ENCODE measurements around the gene BBX. TPM values are rescaled to one million over a fixed set of nuclear protein-coding genes. Genes with fewer than 3 reads are reported as not detected.
A peak's percentile ranks its signal among the peaks of the same experiment; 100 is the strongest.

Gene BBX
- total and polyA plus RNA-seq, 2 experiments from 2014 or later: 52.4 to 60.8 TPM

- WGBS, 2 experiments (ENCODE audit: low coverage in 1 of 2, low lambda C conversion rate in 2 of 2, missing lambda C conversion rate in 2 of 2): 1 to 3% methylated on average over 47 to 63 of the region's 70 CpGs
- Histone ChIP-seq H3K36me3 (ENCODE audit: low read depth) (no peaks in the 10 kb centered on the region), H2AFZ (peak overlapping the region; percentile 98), H3K9me3 (ENCODE audit: low read depth) (no peaks in the 10 kb centered on the region), H3K27me3 (replicated peaks; ENCODE audit: insufficient read depth) (no peaks in the 10 kb centered on the region), H3K4me2 (ENCODE audit: unreplicated experiment) (peak overlapping the region; percentile 91), H3K9me2 (ENCODE audit: insufficient read depth) (no peaks in the 10 kb centered on the region), H3F3A (ENCODE audit: insufficient read depth) (peaks cover 6% of the 10 kb centered on the region; the same call in 1 of the 2 replicates), H3K27ac (peak overlapping the region; percentile 70), H3K79me2 (ENCODE audit: insufficient read depth) (peaks cover 38% of the 10 kb centered on the region), H3K9ac (peak overlapping the region; percentile 81), H3K4me1 (ENCODE audit: insufficient read depth) (peaks cover 5% of the 10 kb centered on the region), H4K20me1 (ENCODE audit: insufficient read depth) (no peaks in the 10 kb centered on the region), H3K4me3 (peak overlapping the region; percentile 98)
- no peak for TF ChIP-seq EZH2phosphoT487 (IDR thresholded peaks at IDR 0.05; ENCODE audit: insufficient read depth, low read depth)
- TF ChIP-seq EZH2 (IDR thresholded peaks at IDR 0.05; ENCODE audit: insufficient read depth, poor library complexity, severe bottlenecking): no peak
- peak; percentile 76 for DNase-seq
- in situ Hi-C loops (cut with MboI): no loop called here
These were observed 2.3 kb downstream of the BBX start for GRCh38 chr3:107524841-107525643.

- DNase-seq: peak; percentile 45
- Histone ChIP-seq H3K9me3 (ENCODE audit: low read depth) (no peaks in the 10 kb centered on the region), H3K4me2 (ENCODE audit: unreplicated experiment) (peak overlapping the region; percentile 91), H4K20me1 (ENCODE audit: insufficient read depth) (no peaks in the 10 kb centered on the region), H3K79me2 (ENCODE audit: insufficient read depth) (peaks cover 43% of the 10 kb centered on the region), H3K4me1 (ENCODE audit: insufficient read depth) (peaks cover 5% of the 10 kb centered on the region), H3K9ac (peak overlapping the region; percentile 81), H3K9me2 (ENCODE audit: insufficient read depth) (no peaks in the 10 kb centered on the region), H3K4me3 (peak overlapping the region; percentile 98), H2AFZ (peak overlapping the region; percentile 98), H3F3A (ENCODE audit: insufficient read depth) (peaks cover 6% of the 10 kb centered on the region; the same call in 1 of the 2 replicates), H3K36me3 (ENCODE audit: low read depth) (no peaks in the 10 kb centered on the region; the same call in 1 of the 2 replicates), H3K27me3 (replicated peaks; ENCODE audit: insufficient read depth) (no peaks in the 10 kb centered on the region), H3K27ac (peak overlapping the region; percentile 70)
- 2 to 4% methylated on average over 26 to 28 of the region's 28 CpGs for WGBS, 2 experiments (ENCODE audit: low coverage in 1 of 2, low lambda C conversion rate in 2 of 2, missing lambda C conversion rate in 2 of 2)
- in situ Hi-C loops (cut with MboI): no loop called here
- TF ChIP-seq EZH2phosphoT487 (IDR thresholded peaks at IDR 0.05; ENCODE audit: insufficient read depth, low read depth): no peak
- no peak for TF ChIP-seq EZH2 (IDR thresholded peaks at IDR 0.05; ENCODE audit: insufficient read depth, poor library complexity, severe bottlenecking)
These were observed 3.0 kb downstream of the BBX start for GRCh38 chr3:107525644-107526305.

DNA sequence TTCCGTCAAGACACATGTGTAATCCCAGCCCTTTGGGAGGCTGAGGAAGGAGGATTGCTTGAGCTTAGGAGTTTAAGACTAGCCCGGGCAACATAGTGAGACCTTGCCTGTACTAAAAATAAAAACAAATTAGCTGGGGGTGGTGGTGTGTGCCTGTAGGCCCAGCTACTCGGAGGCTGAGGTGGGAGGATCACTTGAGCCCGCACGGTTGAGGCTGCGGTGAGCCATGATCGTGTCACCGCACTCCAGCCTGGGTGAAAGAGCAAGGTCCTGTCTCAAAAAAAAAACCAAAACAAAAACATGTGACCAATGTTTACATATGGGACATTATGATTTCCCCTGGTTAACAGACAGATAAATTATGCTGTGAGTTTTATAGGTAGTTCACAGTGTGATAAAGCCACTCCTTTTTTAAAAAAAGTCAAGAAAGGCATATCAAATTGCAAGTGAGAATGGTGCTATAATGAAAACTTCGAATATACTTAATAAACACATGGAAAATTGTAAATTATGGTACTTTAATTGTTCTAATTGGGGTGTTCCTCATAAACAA lies 9.2 kb downstream of the BBX start:
- Histone ChIP-seq H3K9ac (no peak overlapping the region), H3K36me3 (ENCODE audit: low read depth) (no peaks in the 10 kb centered on the region; the same call in 1 of the 2 replicates), H3K27ac (no peak overlapping the region), H3K9me2 (ENCODE audit: insufficient read depth) (no peaks in the 10 kb centered on the region), H3K4me3 (no peak overlapping the region), H4K20me1 (ENCODE audit: insufficient read depth) (no peaks in the 10 kb centered on the region), H3F3A (ENCODE audit: insufficient read depth) (no peaks in the 10 kb centered on the region), H3K9me3 (ENCODE audit: low read depth) (no peaks in the 10 kb centered on the region), H3K4me1 (ENCODE audit: insufficient read depth) (no peaks in the 10 kb centered on the region), H3K79me2 (ENCODE audit: insufficient read depth) (peaks cover 64% of the 10 kb centered on the region), H2AFZ (no peak overlapping the region), H3K4me2 (ENCODE audit: unreplicated experiment) (no peak overlapping the region), H3K27me3 (replicated peaks; ENCODE audit: insufficient read depth) (no peaks in the 10 kb centered on the region)
- 91 to 95% methylated on average over 9 of the region's 9 CpGs for WGBS, 2 experiments (ENCODE audit: low coverage in 1 of 2, low lambda C conversion rate in 2 of 2, missing lambda C conversion rate in 2 of 2)
- TF ChIP-seq EZH2phosphoT487 (IDR thresholded peaks at IDR 0.05; ENCODE audit: insufficient read depth, low read depth) (no peak), EZH2 (IDR thresholded peaks at IDR 0.05; ENCODE audit: insufficient read depth, poor library complexity, severe bottlenecking) (no peak)
- in situ Hi-C loops (cut with MboI): no loop called here
- no peak for DNase-seq

GRCh38 chr3:107540857-107541256 lies 18.1 kb downstream of the BBX start:
- WGBS, 2 experiments (ENCODE audit: low coverage in 1 of 2, low lambda C conversion rate in 2 of 2, missing lambda C conversion rate in 2 of 2): 78 to 84% methylated on average over 3 of the region's 3 CpGs

More at GRCh38 chr3:107540857-107541256, 18.1 kb downstream of the BBX start:
- H2AFZ ChIP-seq: no peak overlapping the region
- no peaks in the 10 kb centered on the region for H3K9me3 ChIP-seq (ENCODE audit: low read depth)
- no peaks in the 10 kb centered on the region for H3K9me2 ChIP-seq (ENCODE audit: insufficient read depth)
- H3K79me2 ChIP-seq (ENCODE audit: insufficient read depth): peaks cover 39% of the 10 kb centered on the region
- H3K4me1 ChIP-seq (ENCODE audit: insufficient read depth): 0 out of 2 replicates have a peak, but pooled peaks cover 5% of the 10 kb centered on the region
- H3F3A ChIP-seq (ENCODE audit: insufficient read depth): peaks cover under 1% of the 10 kb centered on the region; the same call in 1 of the 2 replicates
- H3K4me2 ChIP-seq (ENCODE audit: unreplicated experiment): no peak overlapping the region
- H3K4me3 ChIP-seq: no peak overlapping the region
- H3K27ac ChIP-seq: no peak overlapping the region
- in situ Hi-C loops (cut with MboI): no loop called here
- H4K20me1 ChIP-seq (ENCODE audit: insufficient read depth): no peaks in the 10 kb centered on the region
- peaks cover 7% of the 10 kb centered on the region; the same call in 1 of the 2 replicates for H3K36me3 ChIP-seq (ENCODE audit: low read depth)
- no peak for DNase-seq
- TF ChIP-seq EZH2 (IDR thresholded peaks at IDR 0.05; ENCODE audit: insufficient read depth, poor library complexity, severe bottlenecking): no peak
- no peak for TF ChIP-seq EZH2phosphoT487 (IDR thresholded peaks at IDR 0.05; ENCODE audit: insufficient read depth, low read depth)
- no peak overlapping the region for H3K9ac ChIP-seq
- no peaks in the 10 kb centered on the region for H3K27me3 ChIP-seq (replicated peaks; ENCODE audit: insufficient read depth)

All from GM23248 (cell line).